ENCODE measurements around the gene CASK.
"Not testable (repeated sequence)": the region's sequence is repeated elsewhere in the genome, so short reads cannot be mapped to it uniquely, and the experiment has no call there.

The CASK gene

GRCh38 chrX:41707218-41707617 lies 216.1 kb downstream of the CASK start:
- DNase-seq (ENCODE audit: extremely low spot score, insufficient read length, low read depth): no peak
- FAIRE-seq: peak; percentile 57

- DNase-seq (ENCODE audit: extremely low spot score, insufficient read length, low read depth) (no peak), FAIRE-seq (peak; percentile 97)
Measured at GRCh38 chrX:41705680-41706374, 217.5 kb downstream of the CASK start.

- no peak for FAIRE-seq
- no peak for DNase-seq (ENCODE audit: extremely low spot score, insufficient read length, low read depth)
Measured at GRCh38 chrX:41705042-41705441, 218.3 kb downstream of the CASK start.

GRCh38 chrX:41703574-41704029 lies 219.8 kb downstream of the CASK start:
- DNase-seq (ENCODE audit: extremely low spot score, insufficient read length, low read depth) (no peak), FAIRE-seq (peak; percentile 66)

- FAIRE-seq (no peak), DNase-seq (ENCODE audit: extremely low spot score, insufficient read length, low read depth) (no peak)
Measured at GRCh38 chrX:41695426-41695825, 227.9 kb downstream of the CASK start.

GRCh38 chrX:41693024-41693423 lies 230.3 kb downstream of the CASK start:
- FAIRE-seq: peak; percentile 42

GRCh38 chrX:41692162-41692749 lies 231.1 kb downstream of the CASK start:
- peak; percentile 62 for FAIRE-seq

More at GRCh38 chrX:41693024-41693423, 230.3 kb downstream of the CASK start:
- DNase-seq (ENCODE audit: extremely low spot score, insufficient read length, low read depth): no peak

GRCh38 chrX:41689711-41690110 lies 233.6 kb downstream of the CASK start:
- DNase-seq (ENCODE audit: extremely low spot score, insufficient read length, low read depth) (no peak), FAIRE-seq (no peak)

More at GRCh38 chrX:41692162-41692749, 231.1 kb downstream of the CASK start:
- no peak for DNase-seq (ENCODE audit: extremely low spot score, insufficient read length, low read depth)

- FAIRE-seq (peak; percentile 58), DNase-seq (ENCODE audit: extremely low spot score, insufficient read length, low read depth) (no peak)
Measured at GRCh38 chrX:41688835-41689234, 234.5 kb downstream of the CASK start, which contains the start of gene GPR34. Gene GPR34 (plus strand): TSS chrX:41688973. CDS start chrX:41695634, 6,661 bp downstream.

GRCh38 chrX:41688156-41688555 lies 235.2 kb downstream of the CASK start:
- no peak for FAIRE-seq

GRCh38 chrX:41686788-41687187 lies 236.6 kb downstream of the CASK start:
- FAIRE-seq (peak; percentile 81), DNase-seq (ENCODE audit: extremely low spot score, insufficient read length, low read depth) (no peak)

More at GRCh38 chrX:41688156-41688555, 235.2 kb downstream of the CASK start:
- DNase-seq (ENCODE audit: extremely low spot score, insufficient read length, low read depth): no peak

- FAIRE-seq (no peak), DNase-seq (ENCODE audit: extremely low spot score, insufficient read length, low read depth) (no peak)
Measured at GRCh38 chrX:41684940-41685339, 238.4 kb downstream of the CASK start.

- FAIRE-seq: peak; percentile 48
- no peak for DNase-seq (ENCODE audit: extremely low spot score, insufficient read length, low read depth)
Measured at GRCh38 chrX:41684138-41684537, 239.2 kb downstream of the CASK start.

GRCh38 chrX:41677183-41678060 lies 245.9 kb downstream of the CASK start:
- DNase-seq (ENCODE audit: extremely low spot score, insufficient read length, low read depth): no peak
- no peak for FAIRE-seq

- FAIRE-seq; DNase-seq (ENCODE audit: extremely low spot score, insufficient read length, low read depth): not testable (repeated sequence)
Measured at GRCh38 chrX:41676361-41676760, 247.0 kb downstream of the CASK start.

- peak; percentile 26 for FAIRE-seq
Measured at GRCh38 chrX:41672643-41673042, 250.7 kb downstream of the CASK start.

GRCh38 chrX:41671082-41671481 lies 252.3 kb downstream of the CASK start:
- peak; percentile 46 for FAIRE-seq

More at GRCh38 chrX:41672643-41673042, 250.7 kb downstream of the CASK start:
- DNase-seq (ENCODE audit: extremely low spot score, insufficient read length, low read depth): no peak

GRCh38 chrX:41670112-41670511 lies 253.2 kb downstream of the CASK start:
- DNase-seq (ENCODE audit: extremely low spot score, insufficient read length, low read depth): no peak
- FAIRE-seq: peak; percentile 84

More at GRCh38 chrX:41671082-41671481, 252.3 kb downstream of the CASK start:
- no peak for DNase-seq (ENCODE audit: extremely low spot score, insufficient read length, low read depth)

GRCh38 chrX:41667631-41668030 lies 255.7 kb downstream of the CASK start:
- no peak for DNase-seq (ENCODE audit: extremely low spot score, insufficient read length, low read depth)
- FAIRE-seq: peak; percentile 49

- no peak for DNase-seq (ENCODE audit: extremely low spot score, insufficient read length, low read depth)
Measured at GRCh38 chrX:41666251-41666650, 257.1 kb downstream of the CASK start.

More at GRCh38 chrX:41666251-41666650, 257.1 kb downstream of the CASK start:
- FAIRE-seq: peak; percentile 62

Data from GM18507 (cell line).